ENCODE data around the gene CD46.
"Not testable (repeated sequence)": the region's sequence is repeated elsewhere in the genome, so short reads cannot be mapped to it uniquely, and the experiment has no call there.

The CD46 gene

DNA sequence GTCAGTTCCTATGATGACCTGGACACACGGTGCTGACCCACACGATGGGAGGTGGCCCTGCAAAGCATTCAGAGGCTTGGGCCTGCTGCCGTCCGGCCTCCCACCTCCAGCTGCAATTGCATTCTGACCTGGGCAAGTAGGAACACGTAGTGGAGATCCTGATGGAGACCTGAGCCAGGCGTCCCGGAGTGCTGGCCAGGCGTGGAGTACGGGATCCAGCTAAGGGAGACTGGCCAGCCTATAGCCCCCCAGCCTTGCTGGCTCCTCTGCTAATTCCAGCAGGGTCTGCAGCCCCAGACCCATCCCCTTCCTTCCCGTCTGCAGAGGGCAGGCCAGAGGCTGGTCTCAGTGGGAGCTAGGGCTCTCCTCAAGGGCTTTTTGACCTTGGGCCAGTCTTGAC is 11.2 kb downstream of the CD46 start:
- H3K27ac ChIP-seq (replicated peaks): no peak overlapping the region

GRCh38 chr1:207763972-207764371 is 12.1 kb downstream of the CD46 start:
- Histone ChIP-seq H3K4me3 (replicated peaks; ENCODE audit: insufficient read depth, low read length) (no peak overlapping the region), H3K27me3 (ENCODE audit: insufficient read depth, poor library complexity, severe bottlenecking) (no peaks in the 10 kb centered on the region), H3K27ac (replicated peaks) (no peak overlapping the region)
- TF ChIP-seq REST (IDR thresholded peaks at IDR 0.05; ENCODE audit: insufficient replicate concordance, low read depth) (no peak), SPI1 (IDR thresholded peaks at IDR 0.05; ENCODE audit: borderline replicate concordance, low read depth) (no peak), GABPA (IDR thresholded peaks at IDR 0.05; ENCODE audit: low read depth) (no peak), POLR2AphosphoS5 (IDR thresholded peaks at IDR 0.05; ENCODE audit: low read depth) (no peak)
- TF ChIP-seq, protein P1, sequence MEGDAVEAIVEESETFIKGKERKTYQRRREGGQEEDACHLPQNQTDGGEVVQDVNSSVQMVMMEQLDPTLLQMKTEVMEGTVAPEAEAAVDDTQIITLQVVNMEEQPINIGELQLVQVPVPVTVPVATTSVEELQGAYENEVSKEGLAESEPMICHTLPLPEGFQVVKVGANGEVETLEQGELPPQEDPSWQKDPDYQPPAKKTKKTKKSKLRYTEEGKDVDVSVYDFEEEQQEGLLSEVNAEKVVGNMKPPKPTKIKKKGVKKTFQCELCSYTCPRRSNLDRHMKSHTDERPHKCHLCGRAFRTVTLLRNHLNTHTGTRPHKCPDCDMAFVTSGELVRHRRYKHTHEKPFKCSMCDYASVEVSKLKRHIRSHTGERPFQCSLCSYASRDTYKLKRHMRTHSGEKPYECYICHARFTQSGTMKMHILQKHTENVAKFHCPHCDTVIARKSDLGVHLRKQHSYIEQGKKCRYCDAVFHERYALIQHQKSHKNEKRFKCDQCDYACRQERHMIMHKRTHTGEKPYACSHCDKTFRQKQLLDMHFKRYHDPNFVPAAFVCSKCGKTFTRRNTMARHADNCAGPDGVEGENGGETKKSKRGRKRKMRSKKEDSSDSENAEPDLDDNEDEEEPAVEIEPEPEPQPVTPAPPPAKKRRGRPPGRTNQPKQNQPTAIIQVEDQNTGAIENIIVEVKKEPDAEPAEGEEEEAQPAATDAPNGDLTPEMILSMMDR (IDR thresholded peaks at IDR 0.05; ENCODE audit: insufficient read depth, low read length): no peak
- DNase-seq (ENCODE audit: low read depth in 1 of 2, low spot score in 1 of 2): no peak

More for the DNA sequence above, 11.2 kb downstream of the CD46 start:
- no peak for TF ChIP-seq GABPA (IDR thresholded peaks at IDR 0.05; ENCODE audit: low read depth)
- TF ChIP-seq, protein P1 (IDR thresholded peaks at IDR 0.05; ENCODE audit: insufficient read depth, low read length): no peak
- TF ChIP-seq POLR2AphosphoS5 (IDR thresholded peaks at IDR 0.05; ENCODE audit: low read depth): no peak
- no peak for TF ChIP-seq SPI1 (IDR thresholded peaks at IDR 0.05; ENCODE audit: borderline replicate concordance, low read depth)
- TF ChIP-seq REST (IDR thresholded peaks at IDR 0.05; ENCODE audit: insufficient replicate concordance, low read depth): no peak
- no peak for DNase-seq (ENCODE audit: low read depth in 1 of 2, low spot score in 1 of 2)
- Histone ChIP-seq H3K27me3 (ENCODE audit: insufficient read depth, poor library complexity, severe bottlenecking) (no peaks in the 10 kb centered on the region), H3K4me3 (replicated peaks; ENCODE audit: insufficient read depth, low read length) (no peak overlapping the region)

DNA sequence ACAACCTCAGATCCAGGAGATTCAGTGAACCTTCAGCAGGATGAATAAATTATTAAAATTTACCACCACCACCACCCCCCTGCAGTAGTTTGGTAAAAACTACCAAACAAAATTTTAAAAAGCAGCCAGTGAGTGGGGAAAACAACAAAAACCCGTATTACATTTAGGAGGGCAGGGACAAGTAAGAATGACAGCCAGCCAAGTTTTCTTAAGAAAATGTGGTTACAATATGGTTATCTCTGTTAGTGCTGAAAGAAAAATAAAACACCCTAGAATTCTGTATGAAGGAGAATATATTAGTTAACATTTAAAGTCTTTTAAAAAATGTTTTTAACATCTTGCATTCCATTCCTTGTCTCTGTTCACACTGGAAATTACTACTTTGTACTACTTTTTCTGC is 14.7 kb downstream of the CD46 start:
- Histone ChIP-seq H3K27me3 (ENCODE audit: insufficient read depth, poor library complexity, severe bottlenecking) (no peaks in the 10 kb centered on the region), H3K27ac (replicated peaks) (no peak overlapping the region), H3K4me3 (replicated peaks; ENCODE audit: insufficient read depth, low read length) (no peak overlapping the region)
- no peak for TF ChIP-seq POLR2AphosphoS5 (IDR thresholded peaks at IDR 0.05; ENCODE audit: low read depth)
- no peak for TF ChIP-seq REST (IDR thresholded peaks at IDR 0.05; ENCODE audit: insufficient replicate concordance, low read depth)
- TF ChIP-seq, protein P1 (IDR thresholded peaks at IDR 0.05; ENCODE audit: insufficient read depth, low read length): no peak
- no peak for TF ChIP-seq GABPA (IDR thresholded peaks at IDR 0.05; ENCODE audit: low read depth)
- TF ChIP-seq SPI1 (IDR thresholded peaks at IDR 0.05; ENCODE audit: borderline replicate concordance, low read depth): no peak
- no peak for DNase-seq (ENCODE audit: low read depth in 1 of 2, low spot score in 1 of 2)

- not testable (repeated sequence) for DNase-seq (ENCODE audit: low read depth in 1 of 2, low spot score in 1 of 2); H3K27me3 ChIP-seq (ENCODE audit: insufficient read depth, poor library complexity, severe bottlenecking); H3K27ac ChIP-seq (replicated peaks); H3K4me3 ChIP-seq (replicated peaks; ENCODE audit: insufficient read depth, low read length)
Measured at GRCh38 chr1:207770514-207770913, 18.7 kb downstream of the CD46 start.

DNA sequence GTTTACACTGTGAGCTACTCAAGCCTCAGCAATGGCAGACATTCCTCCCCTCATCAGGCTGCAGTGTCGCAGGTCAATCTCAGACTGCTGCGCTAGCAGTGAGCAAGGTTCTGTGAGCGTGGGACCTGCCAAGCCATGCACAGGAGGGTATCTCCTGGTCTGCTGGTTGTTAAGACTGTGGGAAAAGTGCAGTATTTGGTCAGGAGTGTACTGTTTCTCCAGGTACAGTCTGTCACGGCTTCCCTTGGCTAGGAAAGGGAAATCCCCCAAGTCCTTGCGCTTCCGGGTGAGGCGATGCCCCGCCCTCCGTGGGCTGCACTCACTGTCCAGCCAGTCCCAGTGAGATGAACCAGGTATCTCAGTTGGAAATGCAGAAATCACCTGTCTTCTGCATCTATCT is 24.2 kb downstream of the CD46 start:
- not testable (repeated sequence) for DNase-seq (ENCODE audit: low read depth in 1 of 2, low spot score in 1 of 2); H3K4me3 ChIP-seq (replicated peaks; ENCODE audit: insufficient read depth, low read length); H3K27me3 ChIP-seq (ENCODE audit: insufficient read depth, poor library complexity, severe bottlenecking); H3K27ac ChIP-seq (replicated peaks)

GRCh38 chr1:207777412-207777811 is 25.6 kb downstream of the CD46 start:
- not testable (repeated sequence) for H3K27ac ChIP-seq (replicated peaks); DNase-seq (ENCODE audit: low read depth in 1 of 2, low spot score in 1 of 2); H3K27me3 ChIP-seq (ENCODE audit: insufficient read depth, poor library complexity, severe bottlenecking); H3K4me3 ChIP-seq (replicated peaks; ENCODE audit: insufficient read depth, low read length)

Data from HL-60 (cell line).